Adrenal gland (tissue), 19 donors: ENCODE results near the gene SOX14. TPM values are rescaled to one million over a fixed set of nuclear protein-coding genes. Genes with fewer than 3 reads are reported as not detected.

Source experiments
- DNase-seq, 7 donors: peaks; one replicate each; pipeline ENCODE4 v3.0.0-alpha.2; 2019 to 2020
- H3K27ac ChIP-seq, 5 donors: fragments of 200-600 bp; sonication (generic) in 4 of 5; 1 replicate in 3 of 5; 2 replicates in 2 of 5; pipeline versions ENCODE4 v1.5.1 to v1.8.0; 2016 to 2020; ENCODE audit warnings: mild to moderate bottlenecking in 1 of 5
- H3K27me3 ChIP-seq: fragments of 200-600 bp; 2 replicates; pipeline ENCODE4 v1.8.0; 2021
- H3K36me3 ChIP-seq, 2 donors: fragments of 200-600 bp; replicated peaks in 1 of 2; 1 replicate in 1 of 2; 2 replicates in 1 of 2; pipeline versions ENCODE4 v1.5.1 to v1.8.0; 2018 to 2022
- H3K4me1 ChIP-seq, 2 donors: fragments of 200-600 bp; replicated peaks in 1 of 2; 1 replicate in 1 of 2; 2 replicates in 1 of 2; pipeline versions ENCODE4 v1.5.1 to v1.8.0; 2018 to 2021
- H3K4me3 ChIP-seq, 4 donors: fragments of 200-600 bp; sonication (generic) in 3 of 4; one replicate each; pipeline ENCODE4 v1.5.1; 2016 to 2018
- H3K9me3 ChIP-seq, 3 donors: fragments of 200-600 bp; sonication (generic) in 1 of 3; replicated peaks in 1 of 3; 1 replicate in 2 of 3; 2 replicates in 1 of 3; pipeline versions ENCODE4 v1.5.1 to v1.8.0; 2016 to 2021
- POLR2A ChIP-seq, 2 donors: fragments of 450-650 bp; IDR thresholded peaks; one replicate each; pipeline ENCODE4 v1.6.1; 2017; ENCODE audit warnings: antibody characterized with exemption in 2 of 2, mild to moderate bottlenecking in 2 of 2, moderate library complexity in 1 of 2
- WGBS, 4 donors: extraction: QIAGEN DNeasy Blood & Tissue Kit in 2 of 4; methylation state at CpG; one replicate each; pipeline versions ENCODE4 v1.1.5 to v1.1.7; 2013 to 2017; 5-methylcytosine and 5-hydroxymethylcytosine counted together
- intact Hi-C, 2 donors: fragments of 100-400 bp; cut with DNase I; formaldehyde crosslinking; loops; one replicate each; pipeline versions ENCODE4 v1.14.1 to v1.15.0; 2022 to 2023
- long read RNA-seq, 10 donors: library from polyadenylated mRNA in 3 of 10; unstranded in 2 of 10; stranded (forward) in 1 of 10; transcript quantifications; one replicate each; pipeline ENCODE4 v2.0.0 and lab custom pipeline, GENCODE V29; 2021 to 2026
- polyA plus RNA-seq, 3 donors: library from polyadenylated mRNA; stranded (reverse); fragments of 200-250 nt in 2 of 3; fragments of 350-450 nt in 1 of 3; fragmentation: Illumina TruSeq in 1 of 3; extraction: RNeasy Lipid Tissue Mini Kit (QIAGEN cat#74804) in 1 of 3; gene quantifications; one replicate each; pipeline ENCODE4 v1.2.3, GENCODE V29; 2013 to 2014
- total RNA-seq, 9 donors: library from RNA; depleted of rRNA in 4 of 9; stranded (reverse); fragments of >200 nt in 4 of 9; fragments of 120-200 nt in 1 of 9; fragmentation: NEBNext Ultra II Directional in 1 of 9; extraction: Animal tissue kit (Norgen Biotek cat#: 25700) in 1 of 9; gene quantifications; one replicate each; pipeline versions ENCODE4 v1.1.0 to v1.2.4, GENCODE V29; 2013 to 2023
- TF ChIP-seq, protein P1 (sequence below), 6 experiments: fragments of 450-650 bp in 4 of 6; fragments of 200-600 bp in 2 of 6; sonication (generic) in 1 of 6; IDR thresholded peaks; 1 replicate in 5 of 6; 2 replicates in 1 of 6; pipeline versions ENCODE4 v1.5.1 to v1.8.0; 2016 to 2021; ENCODE audit warnings: antibody characterized with exemption in 6 of 6, mild to moderate bottlenecking in 2 of 6, moderate library complexity in 1 of 6
- donor health status: healthy with polysubstance abuse.
- donor health status: Bipolar disorder and iron deficiency.
- donor health status: DM: yes; HTN: yes; CAD: no.
- donor health status: DM: no; HTN: no; CAD: no.
- donor health status: DM: no; HTN: no; CAD: no.
- donor health status: DM: yes; HTN: yes; CAD: no.

The SOX14 gene
- total RNA-seq (not detected), polyA plus RNA-seq (not detected)
- long read RNA-seq, donor 1: 0 reads
- long read RNA-seq, donor 2: 0 reads
- long read RNA-seq, donor 3: 0 reads
- long read RNA-seq, donor 4: 0 reads
- long read RNA-seq, donor 5: 0 reads
- long read RNA-seq, donor 6: 0 reads
- long read RNA-seq, donor 7: 0 reads
- long read RNA-seq, donor 8: 0 reads
- long read RNA-seq, donor 9: 0 reads
- long read RNA-seq, donor 10: 0 reads

DNA sequence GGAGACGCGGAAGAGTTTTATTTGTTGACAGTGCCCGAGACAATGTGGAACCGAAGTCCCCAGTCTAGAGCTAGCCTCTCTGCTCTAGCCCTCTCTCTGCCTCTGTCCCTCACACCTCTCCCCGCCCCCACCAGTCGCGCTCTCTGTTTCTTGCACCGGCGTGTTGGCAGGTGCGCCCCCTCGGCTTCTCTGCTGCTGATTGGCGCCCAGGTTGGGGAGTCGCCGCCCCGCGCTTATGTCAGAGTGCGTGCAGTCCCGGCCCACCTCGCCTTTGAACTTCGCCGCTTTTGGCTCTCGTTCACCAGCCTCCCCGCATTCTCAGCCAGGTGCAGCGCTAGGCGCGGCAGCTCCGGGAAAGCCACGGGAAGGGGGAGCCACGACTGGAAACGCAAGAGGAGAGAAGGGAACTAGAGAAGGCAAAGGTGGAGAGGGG, at the start of gene SOX14:
Gene SOX14, plus strand, starts transcription at position 315 of the 433 bp plus-strand sequence. CDS start 470 bp downstream, outside the sequence.
- Histone ChIP-seq H3K27ac (no peak within 1 kb of the TSS), H3K27me3 (peaks cover 72% of the 10 kb centered on the region), H3K4me1 (peaks cover 0 to 13% of the 10 kb centered on the region in 2 donors), H3K9me3 (no peaks in the 10 kb centered on the region), H3K36me3 (no peaks in the 10 kb centered on the region), H3K4me3 (no peak within 1 kb of the TSS)
- DNase-seq: no peak
- 1 to 3% (median 2%) methylated on average over 28 to 30 of the region's 30 CpGs for WGBS, 4 donors
- intact Hi-C loops: no loop called here
- TF ChIP-seq, protein P1, sequence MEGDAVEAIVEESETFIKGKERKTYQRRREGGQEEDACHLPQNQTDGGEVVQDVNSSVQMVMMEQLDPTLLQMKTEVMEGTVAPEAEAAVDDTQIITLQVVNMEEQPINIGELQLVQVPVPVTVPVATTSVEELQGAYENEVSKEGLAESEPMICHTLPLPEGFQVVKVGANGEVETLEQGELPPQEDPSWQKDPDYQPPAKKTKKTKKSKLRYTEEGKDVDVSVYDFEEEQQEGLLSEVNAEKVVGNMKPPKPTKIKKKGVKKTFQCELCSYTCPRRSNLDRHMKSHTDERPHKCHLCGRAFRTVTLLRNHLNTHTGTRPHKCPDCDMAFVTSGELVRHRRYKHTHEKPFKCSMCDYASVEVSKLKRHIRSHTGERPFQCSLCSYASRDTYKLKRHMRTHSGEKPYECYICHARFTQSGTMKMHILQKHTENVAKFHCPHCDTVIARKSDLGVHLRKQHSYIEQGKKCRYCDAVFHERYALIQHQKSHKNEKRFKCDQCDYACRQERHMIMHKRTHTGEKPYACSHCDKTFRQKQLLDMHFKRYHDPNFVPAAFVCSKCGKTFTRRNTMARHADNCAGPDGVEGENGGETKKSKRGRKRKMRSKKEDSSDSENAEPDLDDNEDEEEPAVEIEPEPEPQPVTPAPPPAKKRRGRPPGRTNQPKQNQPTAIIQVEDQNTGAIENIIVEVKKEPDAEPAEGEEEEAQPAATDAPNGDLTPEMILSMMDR (IDR thresholded peaks at IDR 0.05): no peak
- TF ChIP-seq POLR2A (IDR thresholded peaks at IDR 0.05): no peak

DNA sequence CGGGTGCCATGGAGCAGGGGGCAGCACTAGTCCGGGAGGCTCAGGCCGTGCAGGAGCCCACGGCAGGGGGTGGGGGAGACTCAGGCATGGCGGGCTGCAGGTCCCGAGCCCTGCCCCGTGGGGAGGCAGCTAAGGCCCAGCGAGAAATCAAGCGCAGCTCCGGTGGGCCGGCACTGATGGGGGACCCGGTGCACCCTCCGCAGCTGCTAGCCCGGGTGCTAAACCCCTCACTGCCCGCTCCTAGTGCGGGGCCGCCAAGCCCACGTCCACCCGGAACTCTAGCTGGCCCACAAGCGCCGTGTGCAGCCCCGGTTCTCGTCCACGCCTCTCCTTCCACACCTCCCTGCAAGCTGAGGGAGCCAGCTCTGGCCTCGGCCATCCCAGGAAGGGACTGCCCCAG, 49.6 kb upstream of the SOX14 start:
- no peaks in the 10 kb centered on the region for H3K36me3 ChIP-seq
- intact Hi-C loops: no loop called here

DNA sequence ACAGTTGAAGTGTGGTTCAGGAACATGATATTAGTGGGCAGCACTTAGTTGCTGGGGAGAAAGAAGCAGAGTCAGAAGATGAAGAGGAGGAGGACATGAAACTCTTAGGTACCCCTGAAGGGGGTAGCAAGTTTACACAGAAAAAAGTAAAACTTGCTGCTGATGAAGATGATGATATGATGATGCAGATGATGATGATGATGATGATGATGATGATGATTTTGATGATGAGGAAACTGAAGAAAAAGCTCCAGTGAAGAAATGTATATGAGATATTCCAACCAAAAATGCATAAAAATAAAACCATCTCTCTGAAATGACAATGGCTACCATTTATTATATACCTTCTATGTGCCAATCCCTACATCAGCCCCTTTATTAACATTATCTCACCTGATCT, 39.9 kb upstream of the SOX14 start:
- no peak for DNase-seq
- no peak for TF ChIP-seq POLR2A (IDR thresholded peaks at IDR 0.05)
- TF ChIP-seq, protein P1 (IDR thresholded peaks at IDR 0.05): no peak
- Histone ChIP-seq H3K9me3 (no peaks in the 10 kb centered on the region), H3K4me3 (no peak overlapping the region), H3K36me3 (no peaks in the 10 kb centered on the region), H3K4me1 (no peaks in the 10 kb centered on the region), H3K27ac (no peak overlapping the region), H3K27me3 (no peaks in the 10 kb centered on the region)
- intact Hi-C loops: no loop called here

More for the DNA sequence above, 49.6 kb upstream of the SOX14 start:
- TF ChIP-seq, protein P1 (IDR thresholded peaks at IDR 0.05): no peak
- no peak for TF ChIP-seq POLR2A (IDR thresholded peaks at IDR 0.05)
- 86 to 100% (median 89%) methylated on average over 2 to 25 of the region's 25 CpGs for WGBS, 4 donors
- Histone ChIP-seq H3K9me3 (no peaks in the 10 kb centered on the region), H3K27ac (no peak overlapping the region), H3K27me3 (no peaks in the 10 kb centered on the region), H3K4me3 (no peak overlapping the region), H3K4me1 (no peaks in the 10 kb centered on the region)
- DNase-seq: no peak

DNA sequence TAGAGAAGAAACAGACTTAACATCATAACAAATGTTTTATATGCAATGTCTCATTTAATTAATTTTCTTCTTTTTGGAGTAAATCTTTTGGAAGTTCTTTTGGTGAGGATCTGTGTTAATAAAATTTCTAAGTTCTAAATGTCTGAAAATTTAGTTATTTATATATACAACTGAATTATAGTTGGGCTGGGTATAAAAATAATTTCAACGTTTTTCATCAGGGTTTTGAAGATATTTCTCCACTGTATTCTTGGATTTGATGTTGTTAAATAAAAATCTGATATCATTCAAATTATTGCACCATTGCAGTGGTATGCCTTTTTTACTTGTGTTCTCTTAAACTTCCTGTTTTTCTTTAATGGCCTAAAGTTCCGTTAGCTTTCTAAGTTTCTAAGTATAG, 26.9 kb upstream of the SOX14 start:
- Histone ChIP-seq H3K36me3 (no peaks in the 10 kb centered on the region), H3K9me3 (no peaks in the 10 kb centered on the region), H3K4me1 (no peaks in the 10 kb centered on the region), H3K27ac (no peak overlapping the region), H3K4me3 (no peak overlapping the region), H3K27me3 (no peaks in the 10 kb centered on the region)
- DNase-seq: no peak
- TF ChIP-seq POLR2A (IDR thresholded peaks at IDR 0.05): no peak
- TF ChIP-seq, protein P1 (IDR thresholded peaks at IDR 0.05): no peak
- intact Hi-C loops: no loop called here
- 56 to 68% (median 65%) methylated on average over 2 of the region's 2 CpGs for WGBS, 4 donors
